HCT116 (cell line): Measurements from ENCODE around the gene SERPINB8. TPM values are rescaled to one million over a fixed set of nuclear protein-coding genes. Genes with fewer than 3 reads are reported as not detected.

Source experiments
- ATAC-seq: fragments of 200-7000 bp; cut with Tn5 transposase; 2 replicates; pipeline ENCODE4 v1.9.1; 2020; ENCODE audit warnings: mild to moderate bottlenecking, moderate library complexity
- BruUV-seq: library from RNA; stranded (reverse); fragments of 400-500 nt; replicated peaks from 2 replicates; lab custom pipeline; 2021; lab: Mats Ljungman, UMichigan
- CTCF ChIA-PET: fragments of 300-600 bp; sonication (Branson Sonifier 250); formaldehyde crosslinking; loops from one replicate; lab custom pipeline; 2021; ENCODE audit warnings: antibody characterized with exemption; lab: Charles Lee
- POLR2A ChIA-PET: fragments of 300-600, 350-600 bp; sonication (Branson Sonifier 250); formaldehyde crosslinking; loops from one replicate; lab custom pipeline; 2021; ENCODE audit warnings: antibody characterized with exemption; lab: Charles Lee
- RAD21 ChIA-PET, 2 experiments: fragments of 300-600 bp; sonication (Branson Sonifier 250); formaldehyde crosslinking; loops; one replicate each; lab custom pipeline; 2023; ENCODE audit warnings: low total read pairs in 2 of 2; ENCODE audit not compliant: uncharacterized antibody in 2 of 2, unreplicated experiment in 2 of 2, low non-redundant PET in 1 of 2; lab: Charles Lee
- DNase-seq: peaks from one replicate; pipeline ENCODE4 v3.0.0-alpha.2; 2010; ENCODE audit warnings: low read depth, low spot score
- H2AFZ ChIP-seq: fragments of 200-600 bp; shearing (Covaris generic), sonication (generic); 2 replicates; pipeline ENCODE4 v1.6.1; 2017; ENCODE audit warnings: low read depth, mixed run types, mixed read lengths, antibody characterized with exemption, low read length; ENCODE audit not compliant: poor library complexity, severe bottlenecking
- H3K27ac ChIP-seq: 2 replicates; pipeline ENCODE4 v1.5.1; 2012; ENCODE audit warnings: low read depth, low read length
- H3K27me3 ChIP-seq: fragments of 200-600 bp; sonication (generic); 2 replicates; pipeline ENCODE4 v1.6.1; 2016; ENCODE audit warnings: mixed run types, low read length, mixed read lengths; ENCODE audit not compliant: insufficient read depth
- H3K36me3 ChIP-seq, 2 experiments: fragments of 200-500 bp in 1 of 2; fragments of 200-600 bp in 1 of 2; sonication (Bioruptor generic) in 1 of 2; sonication (generic) in 1 of 2; 2 replicates each; pipeline versions ENCODE4 v1.5.1 to v1.6.1; 2014 to 2016; ENCODE audit warnings: low read length in 2 of 2, inconsistent platforms in 1 of 2, mixed read lengths in 1 of 2, mixed run types in 1 of 2; ENCODE audit not compliant: insufficient read depth in 2 of 2, control insufficient read depth in 1 of 2
- H3K4me1 ChIP-seq, 2 experiments: fragments of 200-600 bp in 1 of 2; sonication (generic) in 1 of 2; 2 replicates each; pipeline versions ENCODE4 v1.5.1 to v1.6.1; 2012 to 2017; ENCODE audit warnings: low read length in 2 of 2, inconsistent platforms in 1 of 2, mild to moderate bottlenecking in 1 of 2, mixed read lengths in 1 of 2, mixed run types in 1 of 2, moderate library complexity in 1 of 2; ENCODE audit not compliant: insufficient read depth in 2 of 2, control insufficient read depth in 1 of 2
- H3K4me2 ChIP-seq: fragments of 200-600 bp; sonication (generic); 2 replicates; pipeline ENCODE4 v1.6.1; 2017; ENCODE audit warnings: mixed run types, low read length, mixed read lengths
- H3K4me3 ChIP-seq, 2 experiments: fragments of 200-600 bp in 1 of 2; sonication (generic) in 1 of 2; replicated peaks in 1 of 2; 2 replicates each; pipeline ENCODE4 v1.5.1; 2011 to 2016; ENCODE audit warnings: low read length in 2 of 2, control low read depth in 1 of 2, low read depth in 1 of 2, mild to moderate bottlenecking in 1 of 2, mixed read lengths in 1 of 2, mixed run types in 1 of 2
- H3K79me2 ChIP-seq: fragments of 200-600 bp; sonication (generic); 2 replicates; pipeline ENCODE4 v1.6.1; 2017; ENCODE audit warnings: mild to moderate bottlenecking, mixed run types, low read length, moderate library complexity, mixed read lengths; ENCODE audit not compliant: insufficient read depth
- H3K9ac ChIP-seq: fragments of 200-600 bp; sonication (generic); 2 replicates; pipeline ENCODE4 v1.6.1; 2016; ENCODE audit warnings: low read length, mixed read lengths
- H3K9me2 ChIP-seq: fragments of 200-600 bp; sonication (generic), shearing (Covaris generic); 2 replicates; pipeline ENCODE4 v1.6.1; 2017; ENCODE audit warnings: mixed run types, mild to moderate bottlenecking, moderate library complexity; ENCODE audit not compliant: insufficient read depth
- H3K9me3 ChIP-seq, 2 experiments: fragments of 200-500 bp in 1 of 2; fragments of 200-600 bp in 1 of 2; sonication (Bioruptor generic) in 1 of 2; sonication (generic) in 1 of 2; 2 replicates each; pipeline ENCODE4 v1.6.1; 2014 to 2017; ENCODE audit warnings: low read length in 2 of 2, mixed read lengths in 2 of 2, inconsistent platforms in 1 of 2, low read depth in 1 of 2, mild to moderate bottlenecking in 1 of 2, mixed run types in 1 of 2, moderate library complexity in 1 of 2; ENCODE audit not compliant: control insufficient read depth in 1 of 2, insufficient read depth in 1 of 2
- H4K20me1 ChIP-seq: fragments of 200-600 bp; sonication (generic), shearing (Covaris generic); 2 replicates; pipeline ENCODE4 v1.6.1; 2017; ENCODE audit warnings: mixed run types, mild to moderate bottlenecking, moderate library complexity; ENCODE audit not compliant: insufficient read depth
- ATF3 ChIP-seq: IDR thresholded peaks from 2 replicates; pipeline ENCODE4 v1.6.1; 2012
- CBX3 ChIP-seq: IDR thresholded peaks from 2 replicates; pipeline ENCODE4 v1.6.1; 2012; ENCODE audit warnings: low read depth
- CEBPB ChIP-seq: IDR thresholded peaks from 2 replicates; pipeline ENCODE4 v1.6.1; 2012; ENCODE audit warnings: low read depth
- CTCF ChIP-seq, 3 experiments: fragments of 200-600 bp in 1 of 3; sonication (generic) in 1 of 3; IDR thresholded peaks in 2 of 3; conservative IDR thresholded peaks in 1 of 3; 2 replicates each; pipeline ENCODE4 v1.5.1; 2012 to 2017; ENCODE audit warnings: low read depth in 2 of 3, low read length in 2 of 3, antibody characterized with exemption in 1 of 3, borderline replicate concordance in 1 of 3, control low read depth in 1 of 3, mild to moderate bottlenecking in 1 of 3, mixed read lengths in 1 of 3, mixed run types in 1 of 3, moderate library complexity in 1 of 3; ENCODE audit not compliant: insufficient read depth in 1 of 3
- EGR1 ChIP-seq: IDR thresholded peaks from 2 replicates; pipeline ENCODE4 v1.6.1; 2012; ENCODE audit warnings: low read depth
- ELF1 ChIP-seq: IDR thresholded peaks from 2 replicates; pipeline ENCODE4 v1.6.1; 2012; ENCODE audit warnings: low read depth, borderline replicate concordance
- EZH2phosphoT487 ChIP-seq: fragments of 200-600 bp; IDR thresholded peaks from 2 replicates; pipeline ENCODE4 v1.6.1; 2018; ENCODE audit warnings: antibody characterized with exemption, borderline replicate concordance
- JUND ChIP-seq: IDR thresholded peaks from 2 replicates; pipeline ENCODE4 v1.6.1; 2012
- MAX ChIP-seq: IDR thresholded peaks from 2 replicates; pipeline ENCODE4 v1.6.1; 2012
- POLR2A ChIP-seq: IDR thresholded peaks from 2 replicates; pipeline ENCODE4 v1.7.0; 2011; ENCODE audit warnings: borderline replicate concordance; ENCODE audit not compliant: insufficient read depth, insufficient read length; ENCODE audit errors: extremely low read depth
- POLR2AphosphoS5 ChIP-seq: IDR thresholded peaks from 2 replicates; pipeline ENCODE4 v1.6.1; 2011; ENCODE audit warnings: mild to moderate bottlenecking, low read depth, low read length, moderate library complexity
- RAD21 ChIP-seq: IDR thresholded peaks from 2 replicates; pipeline ENCODE4 v1.6.1; 2012; ENCODE audit warnings: low read depth, mild to moderate bottlenecking
- REST ChIP-seq: IDR thresholded peaks from 2 replicates; pipeline ENCODE4 v1.6.1; 2012; ENCODE audit warnings: low read depth
- SIN3A ChIP-seq: IDR thresholded peaks from 2 replicates; pipeline ENCODE4 v1.6.1; 2012; ENCODE audit warnings: low read depth
- SP1 ChIP-seq: IDR thresholded peaks from 2 replicates; pipeline ENCODE4 v1.6.1; 2012; ENCODE audit warnings: low read depth
- SRF ChIP-seq: IDR thresholded peaks from 2 replicates; pipeline ENCODE4 v1.6.1; 2012; ENCODE audit warnings: low read depth
- TCF7L2 ChIP-seq: IDR thresholded peaks from 2 replicates; pipeline ENCODE4 v1.7.0; 2011; ENCODE audit warnings: borderline replicate concordance, inconsistent platforms; ENCODE audit not compliant: insufficient read depth, insufficient read length; ENCODE audit errors: extremely low read depth
- YY1 ChIP-seq: IDR thresholded peaks from 2 replicates; pipeline ENCODE4 v1.6.1; 2011; ENCODE audit warnings: low read length, low read depth, moderate library complexity, mild to moderate bottlenecking; ENCODE audit not compliant: insufficient replicate concordance; ENCODE audit errors: extremely low read depth
- ZBTB33 ChIP-seq: IDR thresholded peaks from 2 replicates; pipeline ENCODE4 v1.6.1; 2011; ENCODE audit warnings: mild to moderate bottlenecking, low read length, moderate library complexity; ENCODE audit not compliant: insufficient replicate concordance; ENCODE audit errors: extremely low read depth
- ZNF274 ChIP-seq: fragments of 200-500 bp; sonication (Bioruptor generic); IDR thresholded peaks from 2 replicates; pipeline ENCODE4 v1.6.1; 2014; ENCODE audit warnings: mild to moderate bottlenecking, low read depth, low read length, inconsistent platforms
- intact Hi-C: fragments of 100-400 bp; cut with micrococcal nuclease; formaldehyde crosslinking; loops from 2 replicates; pipeline ENCODE4 v1.10.0; 2022
- total RNA-seq: library from RNA; stranded (reverse); gene quantifications from one replicate; pipeline ENCODE4 v1.2.1, GENCODE V29; 2021; ENCODE audit not compliant: unreplicated experiment

SERPINB8 gene
- total RNA-seq, 1 experiment from 2014 or later, result 5.9 TPM

- Histone ChIP-seq H2AFZ (peak overlapping the region; percentile 1), H3K4me2 (no peak overlapping the region), H3K27me3 (no peaks in the 10 kb centered on the region), H3K4me3 (no peak overlapping the region), H3K79me2 (no peaks in the 10 kb centered on the region), H3K36me3 (no peaks in the 10 kb centered on the region), H4K20me1 (no peaks in the 10 kb centered on the region), H3K9me3 (no peaks in the 10 kb centered on the region), H3K9ac (no peak overlapping the region), H3K9me2 (no peaks in the 10 kb centered on the region), H3K4me1 (peaks cover 0 to 15% of the 10 kb centered on the region in 2 experiments; a peak in 2 of 4 replicates), H3K27ac (no peak overlapping the region)
- ChIA-PET POLR2A (no interaction called here), CTCF (no interaction called here), RAD21 (no interaction called here)
- intact Hi-C loops, result no loop called here
- no peak for ATAC-seq
- TF ChIP-seq SRF (no peak), CTCF (IDR thresholded peaks at IDR 0.05 in 2 of 3, conservative IDR thresholded peaks at IDR 0.05 in 1 of 3; ENCODE audit: borderline replicate concordance in 1 of 3, insufficient read depth in 1 of 3, low read depth in 2 of 3, low read length in 2 of 3) (no peak), RAD21 (no peak), JUND (no peak), ATF3 (no peak), POLR2AphosphoS5 (no peak), TCF7L2 (no peak), YY1 (no peak), EZH2phosphoT487 (no peak), REST (no peak), CBX3 (no peak), MAX (no peak), ZNF274 (no peak), ZBTB33 (no peak), POLR2A (no peak), CEBPB (no peak), SP1 (no peak), EGR1 (no peak), SIN3A (no peak), ELF1 (no peak)
- no TSS peak for BruUV-seq
- DNase-seq, result no peak
These were observed 22.7 kb upstream of the SERPINB8 start for GRCh38 chr18:63947051-63947790.
